Measurements from ENCODE around the gene SMYD5. TPM values are rescaled to one million over a fixed set of nuclear protein-coding genes. Genes with fewer than 3 reads are reported as not detected.

SMYD5 gene
- total and polyA plus RNA-seq, 9 of the 15 experiments (the other 6 are each of a cell fraction or from before 2014, with no cell fraction given) = 11.4 to 56.8 (median 32.0) TPM

DNA sequence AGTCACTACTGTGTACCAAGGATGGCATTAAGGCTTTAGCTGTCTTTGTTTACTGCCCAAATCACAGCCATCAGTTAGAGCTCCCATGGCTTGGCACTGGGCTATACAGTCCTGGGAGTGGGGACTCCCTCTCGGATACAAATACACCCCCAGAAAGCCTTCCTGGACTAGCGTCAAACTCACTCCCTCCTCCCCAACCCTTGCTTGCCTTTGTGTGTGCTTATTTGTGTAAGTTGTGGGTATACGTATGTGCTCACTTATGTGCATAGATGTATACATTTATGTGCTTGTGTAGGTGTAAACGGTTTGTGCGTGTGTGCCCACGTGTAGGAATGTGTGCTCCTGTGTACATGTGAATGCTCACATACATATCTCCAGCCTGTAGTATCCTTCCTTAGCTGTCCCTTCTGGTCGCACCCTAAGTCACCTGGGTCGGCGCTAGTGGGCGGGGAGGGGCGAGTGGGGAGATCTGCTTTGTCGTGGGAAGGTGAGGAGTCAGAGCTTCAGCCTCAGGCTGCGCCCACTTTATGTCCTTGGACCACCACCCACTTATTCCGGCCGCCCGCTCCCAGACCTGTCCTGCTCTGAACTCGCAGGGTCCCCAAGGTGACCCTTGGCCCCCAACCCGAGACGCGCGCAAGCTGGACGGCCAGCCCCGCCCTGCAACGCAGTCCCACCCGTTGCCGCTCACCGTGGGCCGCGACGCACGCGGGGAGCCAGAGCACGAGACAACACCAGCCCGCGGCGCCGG lies 18.5 kb downstream of the SMYD5 start (continued):
- TF ChIP-seq, protein P1, sequence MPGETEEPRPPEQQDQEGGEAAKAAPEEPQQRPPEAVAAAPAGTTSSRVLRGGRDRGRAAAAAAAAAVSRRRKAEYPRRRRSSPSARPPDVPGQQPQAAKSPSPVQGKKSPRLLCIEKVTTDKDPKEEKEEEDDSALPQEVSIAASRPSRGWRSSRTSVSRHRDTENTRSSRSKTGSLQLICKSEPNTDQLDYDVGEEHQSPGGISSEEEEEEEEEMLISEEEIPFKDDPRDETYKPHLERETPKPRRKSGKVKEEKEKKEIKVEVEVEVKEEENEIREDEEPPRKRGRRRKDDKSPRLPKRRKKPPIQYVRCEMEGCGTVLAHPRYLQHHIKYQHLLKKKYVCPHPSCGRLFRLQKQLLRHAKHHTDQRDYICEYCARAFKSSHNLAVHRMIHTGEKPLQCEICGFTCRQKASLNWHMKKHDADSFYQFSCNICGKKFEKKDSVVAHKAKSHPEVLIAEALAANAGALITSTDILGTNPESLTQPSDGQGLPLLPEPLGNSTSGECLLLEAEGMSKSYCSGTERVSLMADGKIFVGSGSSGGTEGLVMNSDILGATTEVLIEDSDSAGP (CRISPR knock-in tag; IDR thresholded peaks at IDR 0.05) = 0 out of 2 replicates have a peak, but pooled peaks have one; percentile 13
- TF ChIP-seq JUN (IDR thresholded peaks at IDR 0.05; ENCODE audit: borderline replicate concordance, low read depth, low read length) = no peak
- TF ChIP-seq JUN (CRISPR knock-in tag; IDR thresholded peaks at IDR 0.05; ENCODE audit: borderline replicate concordance) = no peak
- no peak for TF ChIP-seq POLR2G (IDR thresholded peaks at IDR 0.05; ENCODE audit: low read depth, low read length)
- no peak for TF ChIP-seq ZNF644 (tag; IDR thresholded peaks at IDR 0.05; ENCODE audit: low read depth)
- TF ChIP-seq TAF15 (IDR thresholded peaks at IDR 0.05; ENCODE audit: low read depth, low read length) = no peak
- TF ChIP-seq, protein P2, sequence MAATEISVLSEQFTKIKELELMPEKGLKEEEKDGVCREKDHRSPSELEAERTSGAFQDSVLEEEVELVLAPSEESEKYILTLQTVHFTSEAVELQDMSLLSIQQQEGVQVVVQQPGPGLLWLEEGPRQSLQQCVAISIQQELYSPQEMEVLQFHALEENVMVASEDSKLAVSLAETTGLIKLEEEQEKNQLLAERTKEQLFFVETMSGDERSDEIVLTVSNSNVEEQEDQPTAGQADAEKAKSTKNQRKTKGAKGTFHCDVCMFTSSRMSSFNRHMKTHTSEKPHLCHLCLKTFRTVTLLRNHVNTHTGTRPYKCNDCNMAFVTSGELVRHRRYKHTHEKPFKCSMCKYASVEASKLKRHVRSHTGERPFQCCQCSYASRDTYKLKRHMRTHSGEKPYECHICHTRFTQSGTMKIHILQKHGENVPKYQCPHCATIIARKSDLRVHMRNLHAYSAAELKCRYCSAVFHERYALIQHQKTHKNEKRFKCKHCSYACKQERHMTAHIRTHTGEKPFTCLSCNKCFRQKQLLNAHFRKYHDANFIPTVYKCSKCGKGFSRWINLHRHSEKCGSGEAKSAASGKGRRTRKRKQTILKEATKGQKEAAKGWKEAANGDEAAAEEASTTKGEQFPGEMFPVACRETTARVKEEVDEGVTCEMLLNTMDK (IDR thresholded peaks at IDR 0.05; ENCODE audit: borderline replicate concordance, insufficient read depth, low read depth, low read length, poor library complexity, severe bottlenecking) = no peak
- 0 out of 4 replicates have a peak, but pooled peaks of 1 of the 2 experiments have one; percentile 20 for TF ChIP-seq KDM4B (IDR thresholded peaks at IDR 0.05; ENCODE audit: borderline replicate concordance in 2 of 2, low read depth in 1 of 2)
- peak; percentile 39; the same call in 1 of the 2 replicates for TF ChIP-seq ZBTB7A (IDR thresholded peaks at IDR 0.05; ENCODE audit: borderline replicate concordance, control insufficient read depth, low read depth, low read length)
- no peak for TF ChIP-seq ZNF780A (CRISPR knock-in tag; IDR thresholded peaks at IDR 0.05)
- TF ChIP-seq, protein P3, sequence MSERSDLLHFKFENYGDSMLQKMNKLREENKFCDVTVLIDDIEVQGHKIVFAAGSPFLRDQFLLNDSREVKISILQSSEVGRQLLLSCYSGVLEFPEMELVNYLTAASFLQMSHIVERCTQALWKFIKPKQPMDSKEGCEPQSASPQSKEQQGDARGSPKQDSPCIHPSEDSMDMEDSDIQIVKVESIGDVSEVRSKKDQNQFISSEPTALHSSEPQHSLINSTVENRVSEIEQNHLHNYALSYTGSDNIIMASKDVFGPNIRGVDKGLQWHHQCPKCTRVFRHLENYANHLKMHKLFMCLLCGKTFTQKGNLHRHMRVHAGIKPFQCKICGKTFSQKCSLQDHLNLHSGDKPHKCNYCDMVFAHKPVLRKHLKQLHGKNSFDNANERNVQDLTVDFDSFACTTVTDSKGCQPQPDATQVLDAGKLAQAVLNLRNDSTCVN (CRISPR knock-in tag; IDR thresholded peaks at IDR 0.05) = no peak
- TF ChIP-seq CGGBP1 (CRISPR knock-in tag; IDR thresholded peaks at IDR 0.05) = 0 out of 2 replicates have a peak, but pooled peaks have one; percentile 27
- no peak for TF ChIP-seq ZNF239 (CRISPR knock-in tag; IDR thresholded peaks at IDR 0.05)
- TF ChIP-seq, protein P4, sequence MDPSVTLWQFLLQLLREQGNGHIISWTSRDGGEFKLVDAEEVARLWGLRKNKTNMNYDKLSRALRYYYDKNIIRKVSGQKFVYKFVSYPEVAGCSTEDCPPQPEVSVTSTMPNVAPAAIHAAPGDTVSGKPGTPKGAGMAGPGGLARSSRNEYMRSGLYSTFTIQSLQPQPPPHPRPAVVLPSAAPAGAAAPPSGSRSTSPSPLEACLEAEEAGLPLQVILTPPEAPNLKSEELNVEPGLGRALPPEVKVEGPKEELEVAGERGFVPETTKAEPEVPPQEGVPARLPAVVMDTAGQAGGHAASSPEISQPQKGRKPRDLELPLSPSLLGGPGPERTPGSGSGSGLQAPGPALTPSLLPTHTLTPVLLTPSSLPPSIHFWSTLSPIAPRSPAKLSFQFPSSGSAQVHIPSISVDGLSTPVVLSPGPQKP (CRISPR knock-in tag; IDR thresholded peaks at IDR 0.05) = no peak
- TF ChIP-seq SIN3A (IDR thresholded peaks at IDR 0.05; ENCODE audit: borderline replicate concordance in 2 of 2, control insufficient read depth in 1 of 2, low read depth in 2 of 2, low read length in 2 of 2) = no peak
- peak; percentile 4 for TF ChIP-seq FIP1L1 (IDR thresholded peaks at IDR 0.05; ENCODE audit: low read depth, low read length, poor library complexity, severe bottlenecking)
- TF ChIP-seq RBM39 (optimal IDR thresholded peaks at IDR 0.05; ENCODE audit: low read depth, low read length) = no peak
- no peak for TF ChIP-seq CREB3 (tag; conservative IDR thresholded peaks at IDR 0.05; ENCODE audit: low read depth)

Measured in K562 (cell line).